ENCODE data around the gene SIRPB2.
"Not testable (repeated sequence)": the region's sequence is repeated elsewhere in the genome, so short reads cannot be mapped to it uniquely, and the experiment has no call there.

The SIRPB2 gene

DNA sequence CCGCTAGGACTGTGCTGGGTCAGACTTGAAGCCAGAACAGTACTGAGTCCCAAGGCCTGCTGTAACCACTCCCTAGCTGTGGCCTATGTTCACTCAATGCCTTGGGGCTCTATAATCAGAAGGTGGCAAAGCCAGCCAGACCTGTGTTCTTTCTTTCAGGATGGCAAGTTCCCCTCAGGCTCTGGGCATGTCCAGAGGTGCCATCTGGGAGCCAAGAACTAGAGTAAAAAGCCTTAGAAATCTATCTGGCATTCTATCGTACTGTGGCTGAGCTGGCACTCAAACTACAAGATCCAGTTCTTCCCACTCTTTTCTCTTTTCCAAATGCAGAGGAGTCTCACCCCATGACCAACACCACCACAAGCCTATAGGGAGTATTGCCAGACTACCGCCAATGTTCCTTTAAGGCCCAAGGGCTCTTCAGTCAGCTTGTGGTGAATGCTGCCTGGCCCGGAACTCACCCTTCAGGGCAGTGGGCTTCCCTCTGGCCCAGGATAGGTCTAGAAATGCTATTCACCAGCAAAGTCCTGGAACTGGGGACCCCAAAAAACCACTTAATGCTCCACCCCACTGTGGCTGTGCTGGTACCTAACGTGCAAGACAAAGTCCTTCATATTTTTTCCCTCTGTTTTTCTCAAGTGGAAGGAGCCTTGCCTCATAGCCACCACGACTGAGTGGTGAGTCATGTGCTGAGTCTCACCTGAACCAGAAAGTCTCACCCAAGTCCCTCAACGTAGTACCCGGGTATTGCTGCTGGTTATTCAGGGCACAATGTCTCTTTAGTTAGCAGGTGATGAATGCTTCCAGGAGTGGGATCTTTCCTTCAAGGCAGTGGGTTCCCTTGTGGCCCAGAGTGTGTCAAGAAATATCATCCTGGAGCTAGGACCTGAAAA is 8.6 kb upstream of the SIRPB2 start:
- DNase-seq (ENCODE audit: low read depth in 1 of 2, low spot score in 1 of 2), result no peak
- Histone ChIP-seq H3K27ac (replicated peaks) (no peak overlapping the region), H3K27me3 (ENCODE audit: insufficient read depth, poor library complexity, severe bottlenecking) (no peaks in the 10 kb centered on the region), H3K4me3 (replicated peaks; ENCODE audit: insufficient read depth, low read length) (no peak overlapping the region)
- TF ChIP-seq, protein P1, sequence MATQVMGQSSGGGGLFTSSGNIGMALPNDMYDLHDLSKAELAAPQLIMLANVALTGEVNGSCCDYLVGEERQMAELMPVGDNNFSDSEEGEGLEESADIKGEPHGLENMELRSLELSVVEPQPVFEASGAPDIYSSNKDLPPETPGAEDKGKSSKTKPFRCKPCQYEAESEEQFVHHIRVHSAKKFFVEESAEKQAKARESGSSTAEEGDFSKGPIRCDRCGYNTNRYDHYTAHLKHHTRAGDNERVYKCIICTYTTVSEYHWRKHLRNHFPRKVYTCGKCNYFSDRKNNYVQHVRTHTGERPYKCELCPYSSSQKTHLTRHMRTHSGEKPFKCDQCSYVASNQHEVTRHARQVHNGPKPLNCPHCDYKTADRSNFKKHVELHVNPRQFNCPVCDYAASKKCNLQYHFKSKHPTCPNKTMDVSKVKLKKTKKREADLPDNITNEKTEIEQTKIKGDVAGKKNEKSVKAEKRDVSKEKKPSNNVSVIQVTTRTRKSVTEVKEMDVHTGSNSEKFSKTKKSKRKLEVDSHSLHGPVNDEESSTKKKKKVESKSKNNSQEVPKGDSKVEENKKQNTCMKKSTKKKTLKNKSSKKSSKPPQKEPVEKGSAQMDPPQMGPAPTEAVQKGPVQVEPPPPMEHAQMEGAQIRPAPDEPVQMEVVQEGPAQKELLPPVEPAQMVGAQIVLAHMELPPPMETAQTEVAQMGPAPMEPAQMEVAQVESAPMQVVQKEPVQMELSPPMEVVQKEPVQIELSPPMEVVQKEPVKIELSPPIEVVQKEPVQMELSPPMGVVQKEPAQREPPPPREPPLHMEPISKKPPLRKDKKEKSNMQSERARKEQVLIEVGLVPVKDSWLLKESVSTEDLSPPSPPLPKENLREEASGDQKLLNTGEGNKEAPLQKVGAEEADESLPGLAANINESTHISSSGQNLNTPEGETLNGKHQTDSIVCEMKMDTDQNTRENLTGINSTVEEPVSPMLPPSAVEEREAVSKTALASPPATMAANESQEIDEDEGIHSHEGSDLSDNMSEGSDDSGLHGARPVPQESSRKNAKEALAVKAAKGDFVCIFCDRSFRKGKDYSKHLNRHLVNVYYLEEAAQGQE (IDR thresholded peaks at IDR 0.05; ENCODE audit: insufficient replicate concordance, low read depth), result no peak
- TF ChIP-seq, protein P2, sequence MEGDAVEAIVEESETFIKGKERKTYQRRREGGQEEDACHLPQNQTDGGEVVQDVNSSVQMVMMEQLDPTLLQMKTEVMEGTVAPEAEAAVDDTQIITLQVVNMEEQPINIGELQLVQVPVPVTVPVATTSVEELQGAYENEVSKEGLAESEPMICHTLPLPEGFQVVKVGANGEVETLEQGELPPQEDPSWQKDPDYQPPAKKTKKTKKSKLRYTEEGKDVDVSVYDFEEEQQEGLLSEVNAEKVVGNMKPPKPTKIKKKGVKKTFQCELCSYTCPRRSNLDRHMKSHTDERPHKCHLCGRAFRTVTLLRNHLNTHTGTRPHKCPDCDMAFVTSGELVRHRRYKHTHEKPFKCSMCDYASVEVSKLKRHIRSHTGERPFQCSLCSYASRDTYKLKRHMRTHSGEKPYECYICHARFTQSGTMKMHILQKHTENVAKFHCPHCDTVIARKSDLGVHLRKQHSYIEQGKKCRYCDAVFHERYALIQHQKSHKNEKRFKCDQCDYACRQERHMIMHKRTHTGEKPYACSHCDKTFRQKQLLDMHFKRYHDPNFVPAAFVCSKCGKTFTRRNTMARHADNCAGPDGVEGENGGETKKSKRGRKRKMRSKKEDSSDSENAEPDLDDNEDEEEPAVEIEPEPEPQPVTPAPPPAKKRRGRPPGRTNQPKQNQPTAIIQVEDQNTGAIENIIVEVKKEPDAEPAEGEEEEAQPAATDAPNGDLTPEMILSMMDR (IDR thresholded peaks at IDR 0.05; ENCODE audit: insufficient read depth, low read length), result no peak
- TF ChIP-seq GABPA (IDR thresholded peaks at IDR 0.05; ENCODE audit: low read depth), result no peak
- no peak for TF ChIP-seq SPI1 (IDR thresholded peaks at IDR 0.05; ENCODE audit: borderline replicate concordance, low read depth)
- TF ChIP-seq POLR2AphosphoS5 (IDR thresholded peaks at IDR 0.05; ENCODE audit: low read depth), result no peak

DNA sequence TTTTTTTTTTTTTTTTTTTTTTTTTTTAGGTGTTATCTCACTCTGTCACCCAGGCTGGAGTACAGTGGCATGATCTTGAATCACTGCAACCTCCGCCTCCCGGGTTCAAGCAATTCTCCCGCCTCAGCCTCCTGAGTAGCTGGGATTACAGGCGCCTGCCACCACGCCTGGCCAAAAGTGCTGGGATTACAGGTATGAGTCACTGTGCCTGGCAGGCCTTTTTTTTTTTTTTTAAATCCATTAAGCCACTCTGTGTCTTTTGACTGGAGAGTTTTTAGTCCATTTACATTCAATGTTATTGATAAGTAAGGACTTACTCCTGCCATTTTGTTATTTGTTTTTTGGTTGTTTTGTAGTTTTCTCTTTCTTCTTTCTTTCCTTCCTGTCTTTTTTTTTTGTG is 6.2 kb upstream of the SIRPB2 start:
- not testable (repeated sequence) for DNase-seq (ENCODE audit: low read depth in 1 of 2, low spot score in 1 of 2); H3K4me3 ChIP-seq (replicated peaks; ENCODE audit: insufficient read depth, low read length); H3K27ac ChIP-seq (replicated peaks); H3K27me3 ChIP-seq (ENCODE audit: insufficient read depth, poor library complexity, severe bottlenecking)

DNA sequence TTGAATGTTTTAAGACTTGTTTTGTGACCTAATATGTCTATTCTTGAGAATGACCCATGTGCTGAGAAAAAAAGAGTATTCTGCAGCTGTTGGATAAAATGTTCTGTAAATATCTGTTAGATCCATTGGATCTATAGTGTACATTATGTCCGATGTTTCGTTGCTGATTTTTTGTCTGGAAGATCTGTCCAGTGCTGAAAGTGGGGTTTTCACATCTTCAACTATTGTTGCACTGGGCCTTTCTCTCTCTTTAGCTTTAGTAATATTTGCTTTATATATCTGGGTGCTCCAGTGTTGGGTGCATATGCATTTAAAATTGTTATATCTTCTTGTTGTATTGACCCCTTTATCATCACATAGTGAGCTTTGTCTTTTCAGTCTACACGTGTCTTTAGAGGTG is 5.7 kb upstream of the SIRPB2 start:
- no peak for DNase-seq (ENCODE audit: low read depth in 1 of 2, low spot score in 1 of 2)
- Histone ChIP-seq H3K27me3 (ENCODE audit: insufficient read depth, poor library complexity, severe bottlenecking) (no peaks in the 10 kb centered on the region), H3K27ac (replicated peaks) (no peak overlapping the region), H3K4me3 (replicated peaks; ENCODE audit: insufficient read depth, low read length) (no peak overlapping the region)
- no peak for TF ChIP-seq POLR2AphosphoS5 (IDR thresholded peaks at IDR 0.05; ENCODE audit: low read depth)
- TF ChIP-seq, protein P1 (IDR thresholded peaks at IDR 0.05; ENCODE audit: insufficient replicate concordance, low read depth), result peak; percentile 86

DNA sequence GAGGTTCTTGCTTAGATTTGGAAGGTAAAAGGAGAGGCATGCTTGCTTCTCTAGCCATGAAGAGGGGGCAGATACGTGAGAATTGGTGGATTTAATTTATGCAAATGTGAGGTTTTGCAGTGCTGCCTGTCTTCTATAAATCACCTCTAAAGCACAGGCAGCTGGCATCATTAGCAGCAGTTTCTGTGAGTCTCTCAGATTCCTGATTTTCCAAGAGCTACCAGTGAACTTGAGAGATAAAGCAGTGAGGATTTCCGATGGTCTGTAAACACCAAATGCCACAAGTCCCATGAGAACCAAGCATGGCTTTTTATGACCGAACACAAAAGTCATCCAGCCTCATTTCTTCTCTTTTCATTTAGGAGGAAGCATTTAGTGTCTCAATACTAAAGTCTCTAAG is 3.2 kb upstream of the SIRPB2 start:
- TF ChIP-seq SPI1 (IDR thresholded peaks at IDR 0.05; ENCODE audit: borderline replicate concordance, low read depth) (no peak), POLR2AphosphoS5 (IDR thresholded peaks at IDR 0.05; ENCODE audit: low read depth) (no peak), GABPA (IDR thresholded peaks at IDR 0.05; ENCODE audit: low read depth) (no peak)
- TF ChIP-seq, protein P1 (IDR thresholded peaks at IDR 0.05; ENCODE audit: insufficient replicate concordance, low read depth), result no peak
- TF ChIP-seq, protein P2 (IDR thresholded peaks at IDR 0.05; ENCODE audit: insufficient read depth, low read length), result no peak
- Histone ChIP-seq H3K27me3 (ENCODE audit: insufficient read depth, poor library complexity, severe bottlenecking) (no peaks in the 10 kb centered on the region), H3K27ac (replicated peaks) (no peak overlapping the region), H3K4me3 (replicated peaks; ENCODE audit: insufficient read depth, low read length) (no peak overlapping the region)
- DNase-seq (ENCODE audit: low read depth in 1 of 2, low spot score in 1 of 2), result no peak
